NOMO-1 treated with DMSO at 0.1 percent for 48 hours (cell line): ENCODE data around the gene TRO.

Source experiments
- DNase-seq: peaks from one replicate; lab custom pipeline; 2025; ENCODE audit not compliant: unreplicated experiment; lab: John Stamatoyannopoulos, UW

TRO gene

DNA sequence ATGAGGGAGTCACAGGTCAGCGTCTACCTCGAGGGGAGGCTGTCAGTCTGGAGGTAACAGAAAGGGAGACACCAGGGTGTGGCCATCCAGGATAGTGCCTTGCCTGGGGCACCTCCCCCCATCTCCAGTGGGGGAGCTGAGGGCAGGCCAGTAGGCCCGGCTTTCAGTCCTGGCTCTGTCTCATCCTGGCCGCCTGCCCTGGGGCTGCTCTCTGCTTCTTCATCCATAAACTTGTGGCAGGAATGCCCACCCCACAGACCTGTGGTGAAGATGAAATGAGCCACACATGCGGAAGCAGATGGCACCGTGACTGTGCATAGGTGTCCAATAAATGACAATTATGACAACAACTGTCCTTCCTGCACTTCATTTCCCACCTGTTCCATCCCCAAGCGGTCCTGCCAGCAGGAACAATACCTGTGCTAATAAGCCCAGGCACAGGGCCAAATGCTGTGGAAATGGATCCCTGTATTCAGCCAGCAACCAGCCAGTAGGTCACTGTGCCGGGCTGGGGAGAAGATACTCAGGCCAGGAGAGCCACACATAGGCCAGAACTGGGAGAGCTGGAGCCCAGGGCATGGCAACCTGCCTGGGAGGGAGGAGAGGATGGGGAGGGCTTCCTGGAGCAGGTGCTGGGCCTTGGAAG is 30.2 kb downstream of the TRO start:
- DNase-seq, result no peak

DNA sequence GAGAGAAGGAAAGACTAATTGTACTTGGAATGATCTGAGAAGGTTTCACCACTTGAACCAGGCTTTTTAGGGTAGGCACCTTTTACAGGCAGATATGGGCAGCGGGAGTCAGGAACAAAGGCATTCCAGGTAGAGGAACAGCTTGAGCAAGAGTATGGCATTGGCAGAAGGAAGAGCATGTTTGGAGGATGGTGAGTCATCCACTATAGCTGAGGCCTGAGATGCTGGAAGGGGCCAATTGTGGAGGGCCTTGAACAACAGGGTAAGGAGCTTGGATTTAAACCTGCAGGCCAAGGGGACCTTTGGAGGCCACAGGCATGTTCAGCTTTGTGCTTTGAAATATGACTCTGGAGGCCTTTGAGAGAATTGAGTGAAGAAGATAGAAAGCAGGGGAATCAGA is 41.1 kb downstream of the TRO start:
- DNase-seq, result no peak

DNA sequence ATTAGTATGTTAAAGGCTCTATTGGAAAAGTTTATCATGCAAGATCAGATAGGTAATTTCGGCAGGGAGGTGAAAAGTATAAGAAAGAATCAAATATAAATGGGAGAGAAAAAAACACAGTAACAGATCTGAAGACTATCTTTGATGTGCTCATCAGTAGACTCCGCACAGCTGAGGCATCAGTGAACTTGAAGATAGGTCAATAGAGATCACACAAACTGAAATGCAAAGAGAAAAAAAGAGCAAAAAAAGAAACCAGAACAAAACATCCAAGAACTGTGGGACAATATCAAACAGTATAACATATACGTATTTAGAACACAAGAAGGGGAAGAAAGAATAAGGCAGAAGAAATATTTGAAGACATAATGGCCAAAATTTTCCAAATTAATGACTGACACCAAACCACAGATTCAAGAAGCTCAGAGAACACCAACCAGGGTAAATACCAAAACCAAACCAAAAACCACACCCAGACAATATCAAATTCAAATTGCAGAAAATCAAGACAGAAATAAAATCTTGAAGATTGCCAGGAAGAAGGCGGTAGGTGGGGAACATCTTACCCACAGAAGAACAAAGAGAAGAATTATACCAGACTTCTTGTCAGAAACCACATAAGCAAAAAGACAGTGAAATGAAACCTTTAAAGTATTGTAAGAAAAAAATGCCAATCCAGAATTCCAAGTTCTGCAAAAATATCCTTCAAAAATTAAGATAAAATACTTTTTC is 44.3 kb downstream of the TRO start:
- no peak for DNase-seq

DNA sequence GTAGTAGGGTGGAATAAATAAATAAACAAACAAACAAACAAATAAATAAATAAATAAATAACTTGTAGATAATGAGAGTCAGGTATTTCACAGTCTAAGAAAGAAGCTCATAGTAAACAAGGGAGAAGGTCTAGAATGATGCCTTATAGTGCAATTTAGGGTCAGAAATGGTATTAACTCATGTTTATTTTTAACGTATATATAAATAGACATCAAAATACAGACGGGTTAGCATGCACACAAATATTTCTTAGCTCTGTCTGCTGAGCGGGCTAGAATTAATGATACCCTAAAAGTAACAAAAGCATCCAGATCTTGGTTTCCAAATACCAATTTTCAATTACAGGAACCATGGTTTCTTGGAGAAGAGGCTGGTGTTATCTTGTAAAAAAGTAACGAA is 56.8 kb downstream of the TRO start:
- DNase-seq, result no peak

DNA sequence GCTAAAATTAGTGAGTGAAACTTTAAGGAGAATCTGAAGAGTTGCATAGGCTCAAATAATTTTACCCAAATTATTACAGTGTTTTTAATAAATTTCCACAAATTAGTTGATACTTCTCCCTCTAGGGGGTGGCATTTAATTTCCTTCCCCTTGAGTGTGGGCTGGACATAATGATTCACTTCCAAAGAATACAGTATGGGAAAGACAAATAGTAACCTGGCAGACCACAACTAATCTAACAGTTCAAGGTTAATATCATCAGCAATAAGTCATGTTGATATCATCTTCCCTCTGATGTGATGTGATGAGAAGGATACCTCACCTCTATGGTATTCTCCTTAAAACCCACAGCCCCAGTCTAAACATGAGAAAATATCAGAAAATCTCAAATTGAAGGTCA is 57.8 kb downstream of the TRO start:
- DNase-seq, result no peak

DNA sequence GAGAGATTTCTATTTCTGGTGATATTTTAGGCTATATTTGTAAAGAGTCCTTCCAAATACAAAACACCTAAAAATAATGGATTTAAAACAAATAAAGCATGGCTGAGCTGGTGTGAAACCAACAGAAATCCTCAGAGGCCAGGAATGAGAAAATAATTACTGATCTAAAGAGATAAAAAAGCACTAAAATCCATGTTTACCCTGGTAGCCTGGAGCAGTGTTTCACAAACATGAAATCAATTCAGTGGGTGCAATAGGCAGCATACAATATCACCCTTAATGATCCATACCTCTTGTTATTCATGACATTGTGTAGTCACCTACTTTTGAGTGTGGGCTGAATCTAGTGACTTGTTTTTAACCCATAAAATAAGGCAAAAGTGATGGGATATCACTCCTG is 58.8 kb downstream of the TRO start:
- DNase-seq, result no peak

DNA sequence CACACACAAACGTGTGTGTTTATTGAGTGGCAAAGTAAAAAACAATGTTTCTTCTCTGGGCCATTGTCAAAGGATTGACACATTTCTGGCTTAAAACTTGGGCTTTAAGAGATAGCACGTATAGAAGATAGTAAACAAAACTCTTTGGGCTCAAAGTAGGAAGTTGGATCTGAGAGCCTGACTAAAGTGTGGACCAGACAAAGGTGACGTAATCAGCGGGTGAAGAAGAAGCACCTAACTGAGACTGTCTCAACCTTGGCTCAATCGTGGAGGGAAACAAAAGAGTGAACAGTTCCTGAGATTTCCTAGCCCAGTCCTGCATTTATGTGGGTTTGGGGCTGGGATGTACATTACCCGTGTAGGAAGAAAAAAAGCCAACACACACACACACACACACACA is 59.7 kb downstream of the TRO start:
- DNase-seq, result peak; percentile 16
